Lower lobe of right lung (tissue), 2 donors: ENCODE data around the gene SPRTN. TPM values are rescaled to one million over a fixed set of nuclear protein-coding genes. Genes with fewer than 3 reads are reported as not detected.

ENCODE experiments used
- ATAC-seq, 2 donors: fragments of 200-7000 bp; cut with Tn5 transposase; one replicate each; pipeline ENCODE4 v1.9.1; 2020 to 2022; ENCODE audit warnings: mild to moderate bottlenecking in 2 of 2, moderate library complexity in 2 of 2
- DNase-seq: peaks from one replicate; pipeline ENCODE4 v3.0.0-alpha.2; 2020
- H3K27ac ChIP-seq: fragments of 200-600 bp; one replicate; pipeline ENCODE4 v1.8.0; 2022
- H3K27me3 ChIP-seq: fragments of 200-600 bp; one replicate; pipeline ENCODE4 v1.8.0; 2022; ENCODE audit warnings: low read depth
- H3K36me3 ChIP-seq: fragments of 200-600 bp; one replicate; pipeline ENCODE4 v1.8.0; 2022; ENCODE audit warnings: mild to moderate bottlenecking
- H3K4me1 ChIP-seq: fragments of 200-600 bp; one replicate; pipeline ENCODE4 v1.8.0; 2022
- H3K4me3 ChIP-seq: fragments of 200-600 bp; one replicate; pipeline ENCODE4 v1.8.0; 2022; ENCODE audit warnings: mild to moderate bottlenecking
- H3K9me3 ChIP-seq: fragments of 200-600 bp; one replicate; pipeline ENCODE4 v1.8.0; 2022
- intact Hi-C: fragments of 100-400 bp; cut with DNase I; formaldehyde crosslinking; loops from one replicate; pipeline ENCODE4 v1.11.0; 2022
- total RNA-seq: library from RNA; stranded (reverse); fragmentation: NEBNext Ultra II Directional; extraction: Animal tissue kit (Norgen Biotek cat#: 25700); gene quantifications from one replicate; pipeline ENCODE4 v1.2.1, GENCODE V29; 2021
- TF ChIP-seq, protein P1 (sequence below): fragments of 200-600 bp; IDR thresholded peaks from one replicate; pipeline ENCODE4 v1.8.0; 2022; ENCODE audit warnings: antibody characterized with exemption, mild to moderate bottlenecking
- donor health status: DM: no; HTN: yes; CAD: no; lungs with severe emphysema.

Gene SPRTN
- total RNA-seq, 1 donor from 2014 or later, result 8.9 TPM

DNA sequence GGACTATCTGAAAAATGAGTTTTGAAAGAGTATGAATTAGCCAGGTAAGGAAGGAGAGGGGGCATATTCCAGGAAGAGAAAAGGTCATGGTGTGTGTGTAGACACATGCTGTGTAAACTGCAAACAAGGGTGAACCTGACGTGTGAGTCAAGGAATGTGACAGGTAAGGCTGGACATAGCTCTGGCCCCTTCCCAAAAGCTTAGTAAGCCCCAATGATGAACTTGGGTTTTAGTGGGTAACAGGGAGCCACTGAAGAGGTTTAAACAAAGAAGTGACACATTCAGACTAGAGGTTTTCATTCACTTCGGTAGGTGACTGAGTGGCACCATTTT lies 47.3 kb downstream of the SPRTN start:
- Histone ChIP-seq H3K9me3 (no peaks in the 10 kb centered on the region), H3K4me1 (peaks cover 7% of the 10 kb centered on the region), H3K27ac (no peak overlapping the region), H3K4me3 (no peak overlapping the region), H3K36me3 (no peaks in the 10 kb centered on the region), H3K27me3 (no peaks in the 10 kb centered on the region)
- TF ChIP-seq, protein P1, sequence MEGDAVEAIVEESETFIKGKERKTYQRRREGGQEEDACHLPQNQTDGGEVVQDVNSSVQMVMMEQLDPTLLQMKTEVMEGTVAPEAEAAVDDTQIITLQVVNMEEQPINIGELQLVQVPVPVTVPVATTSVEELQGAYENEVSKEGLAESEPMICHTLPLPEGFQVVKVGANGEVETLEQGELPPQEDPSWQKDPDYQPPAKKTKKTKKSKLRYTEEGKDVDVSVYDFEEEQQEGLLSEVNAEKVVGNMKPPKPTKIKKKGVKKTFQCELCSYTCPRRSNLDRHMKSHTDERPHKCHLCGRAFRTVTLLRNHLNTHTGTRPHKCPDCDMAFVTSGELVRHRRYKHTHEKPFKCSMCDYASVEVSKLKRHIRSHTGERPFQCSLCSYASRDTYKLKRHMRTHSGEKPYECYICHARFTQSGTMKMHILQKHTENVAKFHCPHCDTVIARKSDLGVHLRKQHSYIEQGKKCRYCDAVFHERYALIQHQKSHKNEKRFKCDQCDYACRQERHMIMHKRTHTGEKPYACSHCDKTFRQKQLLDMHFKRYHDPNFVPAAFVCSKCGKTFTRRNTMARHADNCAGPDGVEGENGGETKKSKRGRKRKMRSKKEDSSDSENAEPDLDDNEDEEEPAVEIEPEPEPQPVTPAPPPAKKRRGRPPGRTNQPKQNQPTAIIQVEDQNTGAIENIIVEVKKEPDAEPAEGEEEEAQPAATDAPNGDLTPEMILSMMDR, result no peak
- DNase-seq (no peak), ATAC-seq (peak; percentile 42 to 73)
- intact Hi-C loops, result no loop called here

DNA sequence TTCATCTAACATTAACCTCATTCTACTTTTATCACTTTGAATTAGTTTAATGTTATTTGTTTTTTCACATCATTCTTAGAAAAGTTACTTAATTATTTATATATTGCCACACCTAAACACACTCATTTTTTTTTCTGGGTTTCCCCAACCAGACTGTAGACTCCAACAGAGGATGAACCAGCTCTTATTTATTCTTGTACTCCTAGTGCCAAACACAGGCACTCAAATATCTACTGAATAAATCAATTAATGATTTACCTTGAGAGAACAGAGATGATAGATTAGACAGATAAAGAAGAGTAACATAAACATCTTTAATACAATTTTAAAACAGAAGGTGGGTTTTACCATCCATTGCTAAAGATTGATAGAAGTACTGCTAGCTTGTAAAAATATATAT lies 48.4 kb downstream of the SPRTN start:
- H3K27me3 ChIP-seq, result no peaks in the 10 kb centered on the region
- no peak overlapping the region for H3K27ac ChIP-seq
- TF ChIP-seq, protein P1, result no peak
- ATAC-seq (no peak), DNase-seq (no peak)
- intact Hi-C loops, result no loop called here
- H3K4me1 ChIP-seq, result peaks cover 7% of the 10 kb centered on the region
- H3K36me3 ChIP-seq, result no peaks in the 10 kb centered on the region
- no peak overlapping the region for H3K4me3 ChIP-seq
- no peaks in the 10 kb centered on the region for H3K9me3 ChIP-seq

DNA sequence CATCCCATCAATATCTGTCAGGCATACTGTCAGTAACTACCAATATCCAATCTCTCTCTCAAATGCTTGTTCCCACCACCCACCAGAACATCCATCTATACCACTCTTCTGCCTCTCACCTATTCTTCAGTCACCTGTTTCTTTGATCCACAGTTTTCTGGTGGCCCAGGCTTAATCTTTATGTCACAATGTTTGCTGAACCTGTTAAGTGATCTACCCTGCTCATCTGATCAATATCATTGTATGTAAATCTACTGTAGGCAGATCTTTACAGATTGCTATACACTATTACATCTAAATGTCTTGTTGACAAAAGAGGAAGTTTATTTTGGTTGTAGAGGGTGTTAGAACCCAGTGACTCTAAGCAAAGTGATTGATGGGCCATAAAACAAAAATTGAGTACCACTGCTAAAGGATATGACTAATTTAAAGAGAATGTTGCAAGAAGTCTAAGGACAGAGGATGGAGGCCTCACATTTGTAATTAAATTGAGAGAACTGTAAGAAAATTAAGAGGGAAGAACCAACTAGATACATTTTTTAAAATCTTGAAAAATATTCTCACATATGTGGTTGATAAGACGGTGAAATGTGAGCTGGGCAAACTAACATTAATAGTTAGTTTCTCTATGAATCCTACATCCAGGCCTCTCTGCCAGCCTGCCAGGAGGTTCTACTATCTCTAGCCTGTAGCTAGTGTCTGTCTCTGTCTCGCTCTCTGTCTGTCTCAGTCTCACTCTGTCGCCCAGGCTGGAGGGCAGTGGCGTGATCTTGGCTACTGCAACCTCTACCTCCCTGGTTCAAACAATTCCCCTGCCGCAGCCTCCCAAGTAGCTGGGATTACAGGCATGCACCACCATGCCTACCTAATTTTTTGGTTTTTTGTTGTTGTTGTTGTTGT lies 49.9 kb downstream of the SPRTN start:
- H3K9me3 ChIP-seq, result no peaks in the 10 kb centered on the region
- H3K36me3 ChIP-seq, result no peaks in the 10 kb centered on the region
- H3K27ac ChIP-seq, result no peak overlapping the region
- no peaks in the 10 kb centered on the region for H3K4me1 ChIP-seq
- intact Hi-C loops, result no loop called here
- ATAC-seq, result no peak
- TF ChIP-seq, protein P1, result no peak
- no peak for DNase-seq
- H3K27me3 ChIP-seq, result no peaks in the 10 kb centered on the region
- no peak overlapping the region for H3K4me3 ChIP-seq

DNA sequence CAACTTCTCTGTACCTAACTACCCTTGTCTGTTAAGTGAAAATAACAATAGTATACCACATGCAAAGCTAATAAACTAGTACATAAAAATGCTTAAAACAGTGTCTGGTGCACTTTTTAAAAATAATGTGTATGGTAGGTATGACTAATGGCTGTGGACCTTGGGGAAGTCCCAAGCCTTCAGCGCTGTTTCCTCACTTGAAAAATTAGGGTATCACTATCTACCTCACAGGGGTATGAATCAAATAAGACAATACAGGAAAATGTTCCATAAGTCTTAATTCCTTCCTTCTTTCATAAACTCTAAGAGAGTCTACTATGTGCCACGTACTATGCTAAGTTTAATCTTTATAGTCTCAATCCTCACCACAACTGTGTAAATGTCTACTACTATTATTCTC lies 52.0 kb downstream of the SPRTN start:
- TF ChIP-seq, protein P1, result no peak
- H3K4me3 ChIP-seq, result no peak overlapping the region
- H3K9me3 ChIP-seq, result no peaks in the 10 kb centered on the region
- intact Hi-C loops, result no loop called here
- DNase-seq, result no peak
- H3K27me3 ChIP-seq, result no peaks in the 10 kb centered on the region
- H3K36me3 ChIP-seq, result no peaks in the 10 kb centered on the region
- ATAC-seq, result no peak
- peaks cover 9% of the 10 kb centered on the region for H3K4me1 ChIP-seq
- no peak overlapping the region for H3K27ac ChIP-seq

DNA sequence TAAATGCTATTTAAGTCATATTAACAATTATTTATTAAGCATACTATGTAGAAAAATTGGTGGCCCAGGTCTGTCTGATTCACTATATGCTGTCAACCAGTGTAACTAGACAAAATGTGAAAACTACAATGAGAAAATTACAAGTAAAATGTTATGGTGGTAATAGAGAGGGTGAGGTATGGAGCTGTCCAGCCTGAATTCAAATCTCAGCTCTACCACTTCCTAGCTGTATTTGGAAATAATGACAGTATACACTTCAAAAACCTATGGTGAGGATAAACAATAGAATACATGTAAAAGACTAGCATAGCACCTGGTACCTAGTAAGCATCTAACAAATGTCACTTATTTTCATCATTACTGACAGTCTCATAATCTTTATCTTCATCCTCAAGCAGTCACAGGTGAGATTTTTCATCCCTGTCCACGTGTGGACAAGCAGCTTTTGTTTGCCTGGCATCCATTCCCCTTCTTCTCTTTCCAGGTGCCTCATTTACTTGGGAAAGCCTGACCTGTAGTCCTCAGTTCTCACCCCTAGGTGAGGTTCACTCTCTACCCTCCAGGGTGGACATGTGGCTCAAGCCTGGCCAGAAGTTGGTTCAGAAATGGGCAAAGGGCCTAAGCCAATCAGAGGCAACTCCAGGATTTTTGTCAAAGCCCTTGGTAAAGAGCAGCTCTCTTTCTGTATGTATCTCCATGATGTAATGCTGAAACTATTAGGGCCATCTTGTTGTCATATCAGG lies 54.5 kb downstream of the SPRTN start:
- Histone ChIP-seq H3K27me3 (no peaks in the 10 kb centered on the region), H3K36me3 (no peaks in the 10 kb centered on the region), H3K9me3 (no peaks in the 10 kb centered on the region), H3K4me3 (no peak overlapping the region), H3K27ac (no peak overlapping the region), H3K4me1 (peaks cover 21% of the 10 kb centered on the region)
- intact Hi-C loops, result no loop called here
- ATAC-seq (no peak), DNase-seq (no peak)
- TF ChIP-seq, protein P1, result no peak
